NB4 (cell line): ENCODE data around the gene FMC1.

Source experiments
- DNase-seq: peaks from one replicate; pipeline ENCODE4 v3.0.0; 2010; ENCODE audit warnings: low read depth
- H3K4me3 ChIP-seq: one replicate; pipeline ENCODE4 v1.5.1; 2011; ENCODE audit warnings: mild to moderate bottlenecking, low read depth, low read length, moderate library complexity
- MAX ChIP-seq: IDR thresholded peaks from 2 replicates; pipeline ENCODE4 v1.6.1; 2011; ENCODE audit warnings: low read depth, low read length
- MYC ChIP-seq: IDR thresholded peaks from 2 replicates; pipeline ENCODE4 v1.6.1; 2011; ENCODE audit warnings: low read depth, low read length
- POLR2A ChIP-seq: IDR thresholded peaks from 2 replicates; pipeline ENCODE4 v1.6.1; 2011; ENCODE audit warnings: mild to moderate bottlenecking; ENCODE audit not compliant: insufficient read length; ENCODE audit errors: extremely low read depth
- TF ChIP-seq, protein P1 (sequence below): IDR thresholded peaks from one replicate; pipeline ENCODE4 v1.5.1; 2012; ENCODE audit warnings: low read depth, low read length

FMC1 gene

DNA sequence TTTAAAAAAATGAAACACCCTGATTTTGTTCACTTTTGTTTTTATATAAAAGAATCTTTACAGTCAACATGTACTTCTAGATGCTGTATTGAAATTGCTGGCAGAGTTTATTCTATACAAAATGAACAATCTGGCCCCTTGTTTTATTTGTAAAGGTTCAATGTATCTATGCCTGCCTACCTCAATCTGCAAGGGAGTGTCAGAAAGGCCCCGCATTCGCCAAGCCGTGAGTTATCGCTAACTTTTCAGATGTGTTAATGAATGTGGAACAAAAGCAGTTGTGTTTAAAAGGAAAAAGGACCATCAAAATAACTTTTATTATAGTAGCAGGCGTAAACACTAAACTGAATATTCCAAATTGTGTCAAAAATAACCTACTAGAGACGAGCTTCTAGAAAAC, 33.1 kb downstream of the FMC1 start:
- no peak for DNase-seq
- TF ChIP-seq MYC = no peak
- TF ChIP-seq, protein P1, sequence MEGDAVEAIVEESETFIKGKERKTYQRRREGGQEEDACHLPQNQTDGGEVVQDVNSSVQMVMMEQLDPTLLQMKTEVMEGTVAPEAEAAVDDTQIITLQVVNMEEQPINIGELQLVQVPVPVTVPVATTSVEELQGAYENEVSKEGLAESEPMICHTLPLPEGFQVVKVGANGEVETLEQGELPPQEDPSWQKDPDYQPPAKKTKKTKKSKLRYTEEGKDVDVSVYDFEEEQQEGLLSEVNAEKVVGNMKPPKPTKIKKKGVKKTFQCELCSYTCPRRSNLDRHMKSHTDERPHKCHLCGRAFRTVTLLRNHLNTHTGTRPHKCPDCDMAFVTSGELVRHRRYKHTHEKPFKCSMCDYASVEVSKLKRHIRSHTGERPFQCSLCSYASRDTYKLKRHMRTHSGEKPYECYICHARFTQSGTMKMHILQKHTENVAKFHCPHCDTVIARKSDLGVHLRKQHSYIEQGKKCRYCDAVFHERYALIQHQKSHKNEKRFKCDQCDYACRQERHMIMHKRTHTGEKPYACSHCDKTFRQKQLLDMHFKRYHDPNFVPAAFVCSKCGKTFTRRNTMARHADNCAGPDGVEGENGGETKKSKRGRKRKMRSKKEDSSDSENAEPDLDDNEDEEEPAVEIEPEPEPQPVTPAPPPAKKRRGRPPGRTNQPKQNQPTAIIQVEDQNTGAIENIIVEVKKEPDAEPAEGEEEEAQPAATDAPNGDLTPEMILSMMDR = no peak
- no peak for TF ChIP-seq MAX
- TF ChIP-seq POLR2A = no peak
- no peak overlapping the region for H3K4me3 ChIP-seq

DNA sequence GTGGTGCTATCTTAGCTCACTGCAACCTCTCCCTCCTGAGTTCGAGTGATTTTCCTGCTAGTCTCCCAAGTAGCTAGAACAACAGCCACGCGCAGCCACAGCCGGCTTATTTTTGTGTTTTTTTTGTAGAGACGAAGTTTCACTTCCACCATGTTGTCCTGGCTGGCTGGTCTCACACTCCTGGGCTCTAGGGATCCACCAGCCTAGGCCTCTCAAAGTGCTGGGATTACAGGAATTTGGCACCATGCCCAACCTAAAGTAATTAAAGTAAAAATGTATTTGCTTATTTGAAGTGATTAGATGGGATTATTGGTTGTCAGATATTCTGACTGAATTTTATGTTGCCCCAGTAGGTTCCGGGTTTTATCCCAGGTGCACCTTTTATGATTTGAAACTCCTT, 41.3 kb downstream of the FMC1 start:
- TF ChIP-seq MYC (no peak), MAX (no peak)
- no peak overlapping the region for H3K4me3 ChIP-seq
- no peak for DNase-seq

- no peak for DNase-seq
- no peak overlapping the region for H3K4me3 ChIP-seq
- TF ChIP-seq, protein P1 = no peak
- TF ChIP-seq MAX = no peak
- no peak for TF ChIP-seq MYC
- no peak for TF ChIP-seq POLR2A
Measured at GRCh38 chr7:139384611-139385010, 43.5 kb downstream of the FMC1 start.

GRCh38 chr7:139387594-139387993, 46.5 kb downstream of the FMC1 start:
- DNase-seq = no peak
- TF ChIP-seq MAX (no peak), POLR2A (no peak), MYC (no peak)
- TF ChIP-seq, protein P1 = no peak
- no peak overlapping the region for H3K4me3 ChIP-seq

GRCh38 chr7:139389091-139389490, 48.0 kb downstream of the FMC1 start:
- no peak overlapping the region for H3K4me3 ChIP-seq
- DNase-seq = no peak
- TF ChIP-seq MYC = no peak
- TF ChIP-seq MAX = no peak
- no peak for TF ChIP-seq POLR2A
- TF ChIP-seq, protein P1 = no peak

GRCh38 chr7:139389774-139390173, 48.6 kb downstream of the FMC1 start:
- no peak overlapping the region for H3K4me3 ChIP-seq
- TF ChIP-seq POLR2A (no peak), MAX (no peak), MYC (no peak)
- TF ChIP-seq, protein P1 = no peak
- no peak for DNase-seq
